Tibial nerve (tissue), 4 donors: ENCODE measurements around the gene FANCE. TPM values are rescaled to one million over a fixed set of nuclear protein-coding genes. Genes with fewer than 3 reads are reported as not detected.

Experiments
- DNase-seq, 2 donors: peaks; one replicate each; pipeline ENCODE4 v3.0.0-alpha.2; 2019; ENCODE audit warnings: low spot score in 2 of 2
- H3K27ac ChIP-seq, 4 donors: fragments of 200-600 bp; sonication (generic) in 3 of 4; one replicate each; pipeline ENCODE4 v1.5.1; 2017 to 2019; ENCODE audit warnings: mild to moderate bottlenecking in 1 of 4
- H3K27me3 ChIP-seq, 2 donors: fragments of 200-600 bp; sonication (generic) in 1 of 2; one replicate each; pipeline versions ENCODE4 v1.5.1 to v1.6.0; 2017 to 2019
- H3K36me3 ChIP-seq, 3 donors: fragments of 200-600 bp; sonication (generic); one replicate each; pipeline ENCODE4 v1.5.1; 2018 to 2019
- H3K4me1 ChIP-seq, 4 donors: fragments of 200-600 bp; sonication (generic) in 3 of 4; one replicate each; pipeline ENCODE4 v1.5.1; 2017 to 2019
- H3K4me3 ChIP-seq, 4 donors: fragments of 200-600 bp; sonication (generic) in 3 of 4; one replicate each; pipeline ENCODE4 v1.5.1; 2017 to 2019; ENCODE audit warnings: mild to moderate bottlenecking in 1 of 4, moderate library complexity in 1 of 4
- H3K9me3 ChIP-seq, 4 donors: fragments of 200-600 bp; sonication (generic) in 3 of 4; one replicate each; pipeline ENCODE4 v1.5.1; 2017 to 2019
- CTCF ChIP-seq, 5 experiments: fragments of 200-600 bp in 3 of 5; fragments of 450-650 bp in 2 of 5; sonication (generic) in 3 of 5; IDR thresholded peaks; one replicate each; pipeline ENCODE4 v1.5.1; 2016 to 2019; ENCODE audit warnings: antibody characterized with exemption in 5 of 5, mild to moderate bottlenecking in 3 of 5, moderate library complexity in 2 of 5
- EP300 ChIP-seq, 2 donors: sonication (generic); formaldehyde crosslinking; IDR thresholded peaks; one replicate each; pipeline ENCODE4 v1.6.1; 2017; ENCODE audit warnings: antibody characterized with exemption in 2 of 2, mild to moderate bottlenecking in 1 of 2
- POLR2A ChIP-seq, 2 donors: fragments of 450-650 bp; IDR thresholded peaks; one replicate each; pipeline ENCODE4 v1.6.1; 2017; ENCODE audit warnings: antibody characterized with exemption in 2 of 2, mild to moderate bottlenecking in 2 of 2, moderate library complexity in 2 of 2
- WGBS, 2 donors: methylation state at CpG; one replicate each; pipeline ENCODE4 v1.1.5; 2018; 5-methylcytosine and 5-hydroxymethylcytosine counted together
- total RNA-seq, 4 donors: library from RNA; depleted of rRNA; stranded (reverse); fragments of >200 nt; gene quantifications; one replicate each; pipeline ENCODE4 v1.1.0, GENCODE V29; 2016

The FANCE gene
- total RNA-seq, 4 donors from 2014 or later: 8.1 to 9.6 (median 8.4) TPM

- Histone ChIP-seq H3K36me3 (peaks cover 0 to 74% (median 2%) of the 10 kb centered on the region in 3 donors), H3K27ac (no peak overlapping the region)
- WGBS, 2 donors: 92 to 97% methylated on average over 5 of the region's 5 CpGs
Measured at GRCh38 chr6:35477551-35478179, 25.5 kb downstream of the FANCE start.

GRCh38 chr6:35478259-35478658 is 26.1 kb downstream of the FANCE start:
- Histone ChIP-seq H3K27me3 (no peaks in the 10 kb centered on the region), H3K4me1 (peaks cover 0 to 4% (median 0%) of the 10 kb centered on the region in 4 donors), H3K36me3 (peaks cover 0 to 74% (median 2%) of the 10 kb centered on the region in 3 donors), H3K27ac (no peak overlapping the region), H3K9me3 (no peaks in the 10 kb centered on the region), H3K4me3 (no peak overlapping the region)
- TF ChIP-seq CTCF (IDR thresholded peaks at IDR 0.05): no peak
- no peak for TF ChIP-seq EP300 (IDR thresholded peaks at IDR 0.05)
- WGBS, 2 donors: 90 to 93% methylated on average over 6 to 7 of the region's 7 CpGs
- DNase-seq: no peak

More at GRCh38 chr6:35477551-35478179, 25.5 kb downstream of the FANCE start:
- DNase-seq: no peak
- no peaks in the 10 kb centered on the region for H3K9me3 ChIP-seq
- peaks cover 0 to 4% (median 0%) of the 10 kb centered on the region in 4 donors for H3K4me1 ChIP-seq
- no peak for TF ChIP-seq POLR2A (IDR thresholded peaks at IDR 0.05)
- TF ChIP-seq EP300 (IDR thresholded peaks at IDR 0.05): no peak
- no peak for TF ChIP-seq CTCF (IDR thresholded peaks at IDR 0.05)
- no peaks in the 10 kb centered on the region for H3K27me3 ChIP-seq
- no peak overlapping the region for H3K4me3 ChIP-seq

GRCh38 chr6:35480176-35480575 is 28.0 kb downstream of the FANCE start:
- WGBS, 2 donors: 90 to 96% methylated on average over 12 of the region's 12 CpGs
- Histone ChIP-seq H3K27me3 (no peaks in the 10 kb centered on the region), H3K4me1 (peaks cover 0 to 9% (median 0%) of the 10 kb centered on the region in 4 donors), H3K36me3 (peaks cover 0 to 65% (median 2%) of the 10 kb centered on the region in 3 donors), H3K27ac (no peak overlapping the region), H3K9me3 (no peaks in the 10 kb centered on the region), H3K4me3 (no peak overlapping the region)
- DNase-seq: no peak
- TF ChIP-seq CTCF (IDR thresholded peaks at IDR 0.05): no peak
- TF ChIP-seq EP300 (IDR thresholded peaks at IDR 0.05): no peak
- TF ChIP-seq POLR2A (IDR thresholded peaks at IDR 0.05): no peak

GRCh38 chr6:35481226-35481625 is 29.1 kb downstream of the FANCE start:
- H3K36me3 ChIP-seq: peaks cover 0 to 55% (median 2%) of the 10 kb centered on the region in 3 donors
- peaks cover 0 to 19% (median 9%) of the 10 kb centered on the region in 4 donors for H3K4me1 ChIP-seq
- TF ChIP-seq EP300 (IDR thresholded peaks at IDR 0.05): no peak
- DNase-seq: no peak
- H3K27ac ChIP-seq: no peak overlapping the region
- no peaks in the 10 kb centered on the region for H3K9me3 ChIP-seq
- H3K4me3 ChIP-seq: no peak overlapping the region
- H3K27me3 ChIP-seq: no peaks in the 10 kb centered on the region
- WGBS, 2 donors: 51 to 55% methylated on average over 8 of the region's 8 CpGs

GRCh38 chr6:35483062-35483461 is 30.9 kb downstream of the FANCE start:
- Histone ChIP-seq H3K27me3 (no peaks in the 10 kb centered on the region), H3K4me3 (no peak overlapping the region), H3K27ac (no peak overlapping the region), H3K4me1 (peaks cover 0 to 35% (median 12%) of the 10 kb centered on the region in 4 donors), H3K36me3 (peaks cover 0 to 38% (median 2%) of the 10 kb centered on the region in 3 donors), H3K9me3 (no peaks in the 10 kb centered on the region)
- no peak for TF ChIP-seq CTCF (IDR thresholded peaks at IDR 0.05)
- TF ChIP-seq EP300 (IDR thresholded peaks at IDR 0.05): no peak
- no peak for TF ChIP-seq POLR2A (IDR thresholded peaks at IDR 0.05)
- DNase-seq: no peak
- WGBS, 2 donors: 90 to 98% methylated on average over 4 of the region's 4 CpGs
